Lower leg skin (tissue), 4 donors: Measurements from ENCODE around the gene RBM20. TPM values are rescaled to one million over a fixed set of nuclear protein-coding genes. Genes with fewer than 3 reads are reported as not detected.

Experiments used
- DNase-seq, 2 donors: peaks; one replicate each; pipeline ENCODE4 v3.0.0-alpha.2; 2019; ENCODE audit warnings: low spot score in 2 of 2
- H3K4me3 ChIP-seq: fragments of 200-600 bp; sonication (generic); 2 replicates; pipeline ENCODE4 v1.5.1; 2017; ENCODE audit warnings: mild to moderate bottlenecking, low read depth; ENCODE audit not compliant: poor library complexity, severe bottlenecking
- POLR2A ChIP-seq, 2 donors: fragments of 450-650 bp; IDR thresholded peaks; one replicate each; pipeline ENCODE4 v1.6.1; 2016 to 2017; ENCODE audit warnings: antibody characterized with exemption in 2 of 2, mild to moderate bottlenecking in 1 of 2, moderate library complexity in 1 of 2
- WGBS, 2 donors: methylation state at CpG; one replicate each; pipeline ENCODE4 v1.1.5; 2018; 5-methylcytosine and 5-hydroxymethylcytosine counted together
- intact Hi-C: fragments of 100-400 bp; cut with DNase I; formaldehyde crosslinking; loops from one replicate; pipeline ENCODE4 v1.15.0; 2023; ENCODE audit warnings: low total_unique reads
- total RNA-seq, 4 donors: library from RNA; depleted of rRNA; stranded (reverse); fragments of >200 nt; gene quantifications; one replicate each; pipeline ENCODE4 v1.1.0, GENCODE V29; 2016
- TF ChIP-seq, protein P1 (sequence below), 3 donors: fragments of 450-650 bp; IDR thresholded peaks; one replicate each; pipeline ENCODE4 v1.5.1; 2016; ENCODE audit warnings: antibody characterized with exemption in 3 of 3, mild to moderate bottlenecking in 3 of 3, moderate library complexity in 2 of 3

The RBM20 gene
- total RNA-seq, 4 donors from 2014 or later, result 0.66 to 6.2 (median 3.5) TPM

DNA sequence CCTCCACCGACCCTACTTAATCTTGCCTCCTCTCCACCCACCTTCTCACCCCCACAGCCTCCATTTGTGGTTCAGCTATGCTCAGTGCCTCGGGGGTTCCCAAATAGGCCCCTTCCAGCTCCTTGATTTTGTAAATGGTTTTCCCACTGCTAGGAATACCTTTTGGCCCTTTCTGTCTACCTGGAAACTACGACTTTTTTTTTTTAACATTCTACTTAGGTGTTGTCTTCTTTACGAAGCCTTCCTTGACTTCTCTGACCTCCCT, 200.4 kb downstream of the RBM20 start:
- TF ChIP-seq, protein P1, sequence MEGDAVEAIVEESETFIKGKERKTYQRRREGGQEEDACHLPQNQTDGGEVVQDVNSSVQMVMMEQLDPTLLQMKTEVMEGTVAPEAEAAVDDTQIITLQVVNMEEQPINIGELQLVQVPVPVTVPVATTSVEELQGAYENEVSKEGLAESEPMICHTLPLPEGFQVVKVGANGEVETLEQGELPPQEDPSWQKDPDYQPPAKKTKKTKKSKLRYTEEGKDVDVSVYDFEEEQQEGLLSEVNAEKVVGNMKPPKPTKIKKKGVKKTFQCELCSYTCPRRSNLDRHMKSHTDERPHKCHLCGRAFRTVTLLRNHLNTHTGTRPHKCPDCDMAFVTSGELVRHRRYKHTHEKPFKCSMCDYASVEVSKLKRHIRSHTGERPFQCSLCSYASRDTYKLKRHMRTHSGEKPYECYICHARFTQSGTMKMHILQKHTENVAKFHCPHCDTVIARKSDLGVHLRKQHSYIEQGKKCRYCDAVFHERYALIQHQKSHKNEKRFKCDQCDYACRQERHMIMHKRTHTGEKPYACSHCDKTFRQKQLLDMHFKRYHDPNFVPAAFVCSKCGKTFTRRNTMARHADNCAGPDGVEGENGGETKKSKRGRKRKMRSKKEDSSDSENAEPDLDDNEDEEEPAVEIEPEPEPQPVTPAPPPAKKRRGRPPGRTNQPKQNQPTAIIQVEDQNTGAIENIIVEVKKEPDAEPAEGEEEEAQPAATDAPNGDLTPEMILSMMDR (IDR thresholded peaks at IDR 0.05), result no peak
- TF ChIP-seq POLR2A (IDR thresholded peaks at IDR 0.05), result no peak
- intact Hi-C loops, result no loop called here
- 88 to 92% methylated on average over 4 of the region's 4 CpGs for WGBS, 2 donors
- H3K4me3 ChIP-seq, result no peak overlapping the region
- DNase-seq, result no peak

DNA sequence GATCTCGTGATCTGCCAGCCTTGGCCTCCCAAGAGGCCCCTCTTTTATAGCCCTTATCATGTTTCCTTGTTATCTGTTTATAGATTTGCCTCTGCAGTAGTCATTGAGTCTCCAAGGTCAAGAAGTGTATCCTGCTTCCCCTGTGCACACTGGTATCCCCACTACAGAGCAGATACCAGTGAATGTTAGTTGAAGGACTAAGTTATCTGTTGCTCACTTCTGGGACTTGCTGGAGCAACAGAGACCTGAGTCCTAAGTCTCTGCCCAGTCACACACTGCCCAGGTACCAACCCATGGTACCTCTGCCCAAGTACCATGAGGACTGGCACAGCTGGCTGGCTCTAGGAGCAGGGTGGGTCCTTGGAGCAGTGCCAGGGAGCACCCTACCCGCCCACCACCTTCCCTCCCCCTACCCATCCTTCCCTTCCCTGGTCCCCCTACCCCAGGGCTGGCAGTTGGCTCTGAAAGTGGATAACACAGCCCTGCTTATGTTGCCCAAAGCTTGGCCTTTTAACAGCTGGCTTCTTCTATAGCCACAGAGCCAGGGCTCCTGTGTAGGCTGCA, 201.1 kb downstream of the RBM20 start:
- TF ChIP-seq, protein P1 (IDR thresholded peaks at IDR 0.05), result no peak
- no peak for TF ChIP-seq POLR2A (IDR thresholded peaks at IDR 0.05)
- WGBS, 2 donors, result 64 to 67% methylated on average over 2 of the region's 2 CpGs
- no peak for DNase-seq
- intact Hi-C loops, result no loop called here
- H3K4me3 ChIP-seq, result no peak overlapping the region

DNA sequence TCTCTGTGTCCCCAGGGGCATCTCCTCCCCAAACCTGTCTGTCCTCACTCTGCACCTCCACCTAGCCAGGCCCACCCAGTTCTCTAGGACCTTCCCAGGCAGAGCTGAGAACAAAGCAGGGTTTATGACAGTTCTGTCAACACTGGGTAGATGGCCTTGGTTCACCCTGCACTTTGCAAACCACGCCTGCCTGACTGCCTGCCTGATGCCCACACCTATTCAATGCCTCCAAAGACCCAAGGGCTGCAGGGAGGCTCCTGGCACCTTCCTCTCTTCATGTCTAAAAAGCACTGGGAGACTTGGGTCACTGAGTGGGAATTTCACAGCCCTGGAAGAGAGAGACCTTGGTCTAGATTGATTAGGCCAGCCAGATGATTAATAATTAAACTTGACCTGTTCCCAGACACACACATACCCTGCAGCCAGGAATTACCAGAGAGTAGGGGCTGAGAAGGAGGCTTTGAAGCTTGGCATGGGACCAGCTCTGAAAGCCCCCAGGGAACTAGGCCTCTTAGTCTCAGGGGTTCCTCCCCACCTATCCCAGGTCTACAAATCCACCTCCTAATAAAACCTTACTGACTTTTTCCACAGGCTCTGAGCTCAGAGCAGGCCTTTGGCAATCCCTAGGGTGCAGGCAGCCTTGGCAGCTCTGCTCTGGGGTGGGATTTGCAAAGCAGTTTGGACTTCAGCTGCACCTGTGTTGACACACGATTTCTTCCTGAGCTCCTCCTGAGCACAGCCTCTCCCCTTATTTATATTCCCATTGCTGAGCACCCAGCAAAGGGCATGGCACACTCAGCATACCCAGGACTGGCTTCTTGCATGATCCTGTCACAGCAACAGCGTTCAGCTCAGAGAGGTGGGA, 201.9 kb downstream of the RBM20 start:
- 31 to 66% methylated on average over 3 of the region's 3 CpGs for WGBS, 2 donors
- DNase-seq, result peak in 1 of 2 donors; percentile 85
- intact Hi-C loops, result no loop called here
- TF ChIP-seq, protein P1 (IDR thresholded peaks at IDR 0.05), result no peak
- no peak for TF ChIP-seq POLR2A (IDR thresholded peaks at IDR 0.05)
- H3K4me3 ChIP-seq, result no peak overlapping the region

DNA sequence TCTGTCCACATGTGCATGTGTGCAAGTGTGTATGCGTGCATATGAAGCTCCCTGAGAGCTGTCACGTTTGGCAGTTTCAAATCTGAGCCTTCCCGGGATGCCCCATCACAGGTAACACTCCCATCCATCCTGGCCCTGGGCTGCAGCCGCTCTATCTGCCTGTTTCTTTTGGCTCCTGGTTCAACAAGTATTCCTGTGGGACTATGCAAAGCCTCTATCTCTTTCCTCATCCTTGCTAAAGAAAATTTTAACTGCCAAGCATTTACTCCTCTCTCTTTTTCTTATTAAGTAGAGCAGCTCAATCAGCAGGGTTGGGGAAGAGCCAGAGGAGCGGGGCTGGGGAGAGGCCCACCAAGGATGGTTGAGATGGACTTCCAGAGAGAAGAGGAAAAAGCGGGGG, 203.2 kb downstream of the RBM20 start:
- TF ChIP-seq POLR2A (IDR thresholded peaks at IDR 0.05), result no peak
- H3K4me3 ChIP-seq, result no peak overlapping the region
- peak in 1 of 2 donors; percentile 72 for DNase-seq
- 82 to 84% methylated on average over 6 of the region's 6 CpGs for whole genome bisulfite sequencing, 2 donors
- intact Hi-C loops, result no loop called here

DNA sequence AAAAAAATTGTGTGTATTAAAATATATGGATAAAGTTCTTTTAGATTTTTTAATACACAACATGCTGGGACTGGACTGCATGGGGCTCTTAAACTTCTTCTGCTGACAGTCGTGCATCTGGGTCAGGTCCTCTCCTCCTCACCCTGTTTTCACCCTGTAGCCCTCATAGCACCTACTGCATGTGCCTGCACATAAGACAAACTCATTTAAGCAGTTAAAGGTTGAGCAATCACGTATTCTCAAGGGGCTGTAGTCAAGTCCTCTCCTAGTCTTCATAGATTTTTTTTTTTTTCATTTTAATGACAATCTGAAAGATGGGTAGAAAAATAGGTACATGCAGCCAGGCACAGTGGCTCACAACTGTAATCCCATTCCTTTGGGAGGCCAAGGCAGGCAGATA, 204.0 kb downstream of the RBM20 start:
- no peak for DNase-seq
- 73 to 81% methylated on average over 2 of the region's 2 CpGs for WGBS, 2 donors
- no peak overlapping the region for H3K4me3 ChIP-seq
- TF ChIP-seq POLR2A (IDR thresholded peaks at IDR 0.05), result no peak
- TF ChIP-seq, protein P1 (IDR thresholded peaks at IDR 0.05), result no peak
- intact Hi-C loops, result no loop called here

DNA sequence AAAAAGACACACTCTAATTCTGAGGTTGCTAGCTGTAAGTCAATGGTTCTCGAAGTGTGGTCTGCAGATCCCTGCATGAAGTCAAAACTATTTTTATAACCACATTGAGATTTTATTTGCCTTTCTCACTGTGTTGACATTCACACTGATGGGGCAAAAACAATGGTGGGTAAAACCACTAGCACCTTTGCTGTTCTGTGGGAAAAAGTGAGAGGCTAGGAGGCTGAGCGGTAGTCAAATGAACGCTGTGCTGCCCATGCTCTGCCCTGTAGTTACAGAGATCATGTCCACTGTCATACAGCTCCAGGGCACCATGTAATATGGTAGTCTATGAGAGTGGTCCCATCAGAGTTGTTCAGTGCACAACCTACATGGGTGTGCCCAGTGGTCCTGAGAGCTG, 206.0 kb downstream of the RBM20 start:
- no peak for TF ChIP-seq POLR2A (IDR thresholded peaks at IDR 0.05)
- TF ChIP-seq, protein P1 (IDR thresholded peaks at IDR 0.05), result no peak
- H3K4me3 ChIP-seq, result no peak overlapping the region
- intact Hi-C loops, result no loop called here
- DNase-seq, result no peak
- 93 to 94% methylated on average over 3 of the region's 3 CpGs for WGBS, 2 donors
